ENCODE results near the gene TOR4A.

TOR4A gene

DNA sequence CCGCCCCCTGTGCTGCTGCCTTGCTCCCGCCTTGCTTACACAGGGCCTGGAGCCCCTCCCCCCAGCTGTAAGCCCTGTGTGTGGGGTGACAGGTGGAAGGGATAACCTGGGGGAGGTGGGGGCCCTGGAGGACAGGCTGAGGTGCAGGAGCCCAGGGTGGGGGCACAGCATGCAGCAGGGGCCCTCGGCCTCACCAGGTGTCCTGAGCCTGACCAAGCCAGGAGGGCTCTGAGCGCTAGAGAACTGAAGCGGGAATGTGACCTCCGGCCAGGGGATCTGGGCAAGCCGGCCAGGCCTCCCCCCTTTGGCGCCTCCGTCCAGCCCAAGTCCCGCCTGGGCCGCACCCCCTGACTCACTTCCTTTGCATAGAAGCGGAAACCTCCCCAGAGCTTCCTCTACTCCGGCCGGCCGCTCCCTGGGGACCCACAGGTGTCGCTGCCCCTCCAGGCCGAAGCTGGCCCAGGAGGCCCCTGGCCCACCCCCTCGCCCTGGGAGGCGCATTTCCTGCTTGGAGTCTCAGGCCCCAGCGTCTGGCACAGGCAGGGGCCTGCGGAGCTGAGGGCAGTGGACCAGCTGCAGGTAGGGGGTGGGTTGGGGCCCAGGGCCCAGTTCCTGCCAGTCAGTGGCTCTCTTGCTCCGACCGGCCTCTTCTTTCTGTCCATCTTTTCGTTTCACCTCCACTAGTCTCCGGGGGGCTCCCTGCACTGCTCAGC is at the start of gene TOR4A:
Gene TOR4A, plus strand, starts transcription at position 398 of the 713 bp plus-strand sequence. CDS start 964 bp downstream, outside the sequence.
- no peak for DNase-seq

DNA sequence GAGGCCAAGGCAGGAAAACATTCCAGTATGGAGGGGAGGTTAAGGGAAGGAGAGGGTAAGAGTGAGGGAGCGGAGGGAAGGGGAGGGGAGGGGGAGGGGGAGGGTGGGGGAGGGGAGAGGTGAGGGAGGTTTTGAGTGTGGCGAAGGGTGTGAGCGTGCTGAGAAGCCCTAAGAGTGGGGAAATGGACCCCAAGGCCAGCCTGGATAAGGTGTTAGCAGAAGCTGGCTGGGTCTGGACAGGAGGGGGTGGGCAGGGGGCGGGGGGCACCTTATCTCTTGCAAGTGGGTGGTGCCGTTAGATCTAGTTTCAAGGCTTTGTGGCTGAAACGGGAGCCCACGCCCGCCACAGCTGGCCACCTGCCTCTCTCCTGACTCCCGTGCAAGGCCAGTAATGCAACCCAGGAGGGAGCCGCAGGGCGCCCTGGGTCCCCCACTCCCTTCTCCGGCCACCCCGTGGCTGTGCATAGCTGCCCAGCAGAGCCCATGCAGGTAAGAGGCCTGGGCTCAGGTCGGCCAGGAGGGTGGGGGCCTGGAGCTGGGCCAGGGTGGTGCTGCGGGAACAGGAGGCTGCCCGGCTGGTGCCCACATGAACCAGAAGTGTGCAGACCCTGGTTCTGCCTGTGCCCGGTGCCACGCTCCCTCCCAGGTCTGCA is 49.5 kb upstream of the TOR4A start:
- DNase-seq: no peak

DNA sequence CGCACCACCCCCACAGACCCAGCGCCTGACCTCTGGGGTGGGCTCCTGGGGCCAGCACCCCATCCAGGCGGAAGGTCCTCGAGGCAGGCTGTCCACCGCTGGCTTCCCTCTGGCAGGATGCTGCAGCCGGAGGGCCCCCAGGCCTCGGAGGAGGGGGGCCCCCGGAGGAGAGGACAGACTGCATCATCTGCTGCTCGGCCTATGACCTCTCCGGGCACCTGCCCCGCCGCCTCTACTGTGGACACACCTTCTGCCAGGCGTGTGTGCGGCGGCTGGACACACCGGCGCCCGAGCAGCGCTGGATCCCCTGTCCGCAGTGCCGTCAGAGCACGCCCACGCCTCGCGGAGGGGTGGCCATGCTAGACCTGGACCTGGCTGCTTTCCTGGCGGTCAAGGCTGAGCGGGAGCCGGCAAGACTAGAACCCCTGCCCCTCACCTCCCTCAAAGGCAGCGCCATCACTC is 49.0 kb upstream of the TOR4A start:
- DNase-seq: no peak

DNA sequence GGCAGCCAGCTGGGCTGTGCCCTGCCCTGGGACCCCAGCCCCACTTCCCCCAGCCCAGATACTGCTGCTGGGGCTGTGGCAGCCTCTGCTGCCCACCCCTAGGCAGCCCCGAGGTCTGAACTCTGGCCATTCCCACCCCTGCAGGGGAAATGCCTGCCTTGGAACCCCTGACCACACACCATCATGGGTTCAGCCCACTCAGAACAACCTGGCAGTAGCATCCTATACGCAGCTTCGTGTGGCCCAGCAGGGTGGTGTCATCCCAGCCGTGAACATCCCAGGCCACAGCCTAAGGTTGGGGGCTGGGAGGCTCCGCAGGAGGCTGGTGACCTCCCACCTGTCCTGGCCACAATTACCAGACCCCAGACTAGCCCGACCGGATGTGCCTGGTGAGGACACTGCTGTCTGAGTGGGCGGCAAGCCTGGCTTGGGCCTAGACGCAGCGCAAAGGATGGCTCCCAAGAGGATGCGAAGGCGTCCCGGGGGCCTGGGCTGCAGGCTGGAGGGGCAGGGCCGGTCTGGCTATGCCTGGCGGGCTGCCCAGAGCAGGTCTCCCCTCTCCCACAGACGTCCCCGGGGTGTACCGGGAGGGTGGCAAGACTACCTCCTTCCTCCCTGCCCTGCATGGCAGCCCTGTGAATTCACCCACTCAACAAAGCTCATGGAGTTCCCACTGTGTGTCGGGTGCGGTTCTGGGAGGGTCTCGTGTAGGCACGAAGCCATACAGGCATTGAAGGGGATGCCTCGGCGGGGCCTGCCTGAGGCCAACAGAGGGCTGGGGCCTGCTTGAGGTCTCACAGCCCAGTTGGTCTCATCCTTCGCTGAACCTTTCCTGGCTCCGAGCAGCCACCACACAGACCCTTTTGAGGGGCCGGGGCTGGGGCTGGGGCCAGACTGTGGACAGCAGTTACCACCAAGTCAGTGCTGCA is 48.3 kb upstream of the TOR4A start:
- no peak for DNase-seq

DNA sequence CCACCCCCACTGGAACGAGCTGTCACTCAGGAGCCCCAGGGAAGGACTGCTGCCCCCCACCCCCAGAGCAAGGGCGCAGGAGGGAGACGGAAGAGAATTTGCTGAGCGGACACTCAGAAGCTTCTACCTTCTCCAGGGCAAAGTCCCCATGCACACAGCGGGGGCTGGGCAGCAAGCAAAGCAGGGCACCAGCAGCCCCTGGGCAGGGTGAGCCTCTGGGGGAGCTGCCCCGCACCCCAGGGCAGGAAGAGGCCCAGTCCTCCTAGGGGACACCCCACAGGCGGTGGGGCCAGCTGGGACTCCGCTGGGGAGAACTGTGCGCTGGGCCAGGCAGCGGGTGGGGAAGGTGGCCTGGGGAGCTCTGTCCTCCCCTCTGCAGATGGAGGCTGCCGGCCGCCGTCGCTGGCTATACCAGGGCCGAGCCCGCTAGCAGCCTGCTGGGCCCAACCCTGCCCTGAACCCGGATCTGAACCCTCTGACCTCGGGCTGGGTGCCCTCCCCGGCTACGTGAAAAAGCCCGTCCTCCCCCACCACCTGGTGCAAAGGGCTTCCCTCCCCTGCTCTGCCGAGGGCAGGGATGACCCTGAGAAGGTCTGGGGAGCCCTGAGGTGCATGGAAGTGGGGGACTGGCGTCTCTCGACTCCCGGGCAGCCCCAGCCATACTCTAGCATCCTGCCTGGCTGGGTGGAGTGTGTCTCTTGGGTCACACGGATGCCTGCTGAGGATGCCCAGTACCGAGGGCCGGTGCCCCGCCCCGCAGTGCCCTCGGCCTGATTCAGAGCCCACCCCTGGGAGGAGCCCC is 47.4 kb upstream of the TOR4A start:
- no peak for DNase-seq

DNA sequence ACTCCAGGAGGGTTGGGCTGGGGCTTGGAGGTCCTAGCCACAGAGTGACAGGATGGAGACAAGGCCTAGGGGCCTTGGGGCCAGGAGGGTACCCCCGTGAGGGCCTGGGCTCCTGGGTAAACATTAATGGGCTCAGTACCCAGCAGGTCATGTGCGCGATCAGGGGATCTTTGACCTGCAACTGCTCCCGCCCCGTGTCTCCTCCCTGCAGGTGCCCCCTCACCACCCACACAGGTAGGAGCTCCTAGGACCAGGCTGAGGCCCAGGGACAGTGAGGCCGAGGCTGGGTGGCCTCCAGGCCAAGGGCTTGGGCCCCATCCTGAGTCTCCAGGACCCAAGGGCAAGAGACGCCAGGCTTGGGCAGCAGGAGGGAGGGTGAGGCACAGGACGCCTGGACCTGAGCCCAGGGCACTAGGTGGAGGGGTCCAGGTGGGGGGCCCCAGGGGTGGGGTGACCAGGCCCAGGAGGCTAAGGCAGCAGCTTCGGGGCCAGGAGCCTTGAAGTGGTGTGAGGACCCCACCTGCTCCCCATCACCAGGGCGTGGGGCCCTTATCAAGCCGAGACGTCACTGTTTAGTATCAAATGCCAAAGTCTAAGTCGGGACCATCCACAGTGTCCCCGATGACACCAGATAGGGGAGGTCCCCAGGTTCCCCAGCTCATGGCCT is 46.7 kb upstream of the TOR4A start, which contains the start of gene SLC34A3:
Gene SLC34A3, plus strand, starts transcription at position 197 of the 667 bp plus-strand sequence. CDS start 802 bp downstream, outside the sequence.
- DNase-seq: no peak

DNA sequence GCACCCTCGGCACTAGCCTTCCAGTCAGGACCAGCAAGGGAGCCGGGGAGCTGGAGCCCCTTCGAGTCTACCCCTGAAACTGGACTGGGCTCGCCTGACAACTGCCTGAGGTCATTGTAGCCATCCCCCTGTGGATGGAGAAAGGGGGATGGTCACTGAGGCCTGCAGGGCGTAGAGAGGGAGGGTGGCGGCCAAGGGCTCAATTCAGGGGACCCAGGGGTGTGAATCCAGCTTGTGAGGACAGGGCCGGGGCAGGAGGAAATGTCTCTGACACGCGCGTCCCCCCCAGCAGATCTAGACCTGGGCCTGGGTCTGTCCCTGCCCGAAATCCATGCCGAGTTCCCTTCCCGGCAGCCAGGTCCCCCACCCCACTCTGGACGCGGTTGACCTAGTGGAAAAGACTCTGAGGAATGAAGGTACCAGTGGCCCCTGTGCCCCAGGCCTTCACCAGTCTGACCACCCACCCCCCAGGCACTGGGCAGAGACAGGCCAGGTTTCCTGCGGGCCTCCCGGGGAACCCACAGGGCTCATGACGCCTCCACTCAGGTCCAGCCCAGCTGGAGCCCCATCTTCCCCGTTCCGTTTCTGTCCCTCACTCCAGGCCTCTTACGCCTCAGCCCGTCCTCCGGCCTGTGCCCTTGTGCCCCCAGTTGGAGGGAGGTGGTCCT is 46.0 kb upstream of the TOR4A start:
- no peak for DNase-seq

DNA sequence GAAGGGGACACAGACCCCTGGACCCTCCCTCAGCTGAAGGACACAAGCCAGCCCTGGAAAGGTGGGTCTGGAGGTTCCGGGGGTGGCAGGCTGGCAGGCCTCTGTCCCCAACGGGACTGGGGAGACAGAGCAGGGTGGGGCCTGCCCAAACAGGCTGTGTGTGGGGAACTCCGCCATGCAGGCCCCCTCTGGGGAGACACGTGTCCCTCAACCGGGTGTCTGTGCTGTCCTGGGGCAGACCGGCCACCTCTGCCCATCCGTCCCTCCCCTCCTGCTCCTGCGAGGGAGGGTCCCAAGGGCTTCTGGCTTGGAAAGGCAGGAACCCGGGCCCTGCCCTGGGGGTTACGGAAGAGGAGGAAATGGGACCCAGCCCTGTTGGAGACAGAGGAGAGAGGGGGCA is 45.4 kb upstream of the TOR4A start:
- no peak for DNase-seq

DNA sequence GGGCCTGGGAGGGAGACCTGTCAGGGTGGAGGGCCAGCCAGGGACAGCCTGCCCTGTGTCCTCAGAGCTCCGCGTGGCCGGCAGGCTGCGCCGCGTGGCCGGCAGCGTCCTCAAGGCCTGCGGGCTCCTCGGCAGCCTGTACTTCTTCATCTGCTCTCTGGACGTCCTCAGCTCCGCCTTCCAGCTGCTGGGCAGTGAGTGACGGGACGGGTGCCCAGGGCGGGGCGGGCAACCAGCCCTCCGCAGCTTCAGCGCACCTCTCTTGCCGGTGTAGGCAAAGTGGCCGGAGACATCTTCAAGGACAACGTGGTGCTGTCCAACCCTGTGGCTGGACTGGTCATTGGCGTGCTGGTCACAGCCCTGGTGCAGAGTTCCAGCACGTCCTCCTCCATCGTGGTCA is 45.0 kb upstream of the TOR4A start:
- DNase-seq: no peak

DNA sequence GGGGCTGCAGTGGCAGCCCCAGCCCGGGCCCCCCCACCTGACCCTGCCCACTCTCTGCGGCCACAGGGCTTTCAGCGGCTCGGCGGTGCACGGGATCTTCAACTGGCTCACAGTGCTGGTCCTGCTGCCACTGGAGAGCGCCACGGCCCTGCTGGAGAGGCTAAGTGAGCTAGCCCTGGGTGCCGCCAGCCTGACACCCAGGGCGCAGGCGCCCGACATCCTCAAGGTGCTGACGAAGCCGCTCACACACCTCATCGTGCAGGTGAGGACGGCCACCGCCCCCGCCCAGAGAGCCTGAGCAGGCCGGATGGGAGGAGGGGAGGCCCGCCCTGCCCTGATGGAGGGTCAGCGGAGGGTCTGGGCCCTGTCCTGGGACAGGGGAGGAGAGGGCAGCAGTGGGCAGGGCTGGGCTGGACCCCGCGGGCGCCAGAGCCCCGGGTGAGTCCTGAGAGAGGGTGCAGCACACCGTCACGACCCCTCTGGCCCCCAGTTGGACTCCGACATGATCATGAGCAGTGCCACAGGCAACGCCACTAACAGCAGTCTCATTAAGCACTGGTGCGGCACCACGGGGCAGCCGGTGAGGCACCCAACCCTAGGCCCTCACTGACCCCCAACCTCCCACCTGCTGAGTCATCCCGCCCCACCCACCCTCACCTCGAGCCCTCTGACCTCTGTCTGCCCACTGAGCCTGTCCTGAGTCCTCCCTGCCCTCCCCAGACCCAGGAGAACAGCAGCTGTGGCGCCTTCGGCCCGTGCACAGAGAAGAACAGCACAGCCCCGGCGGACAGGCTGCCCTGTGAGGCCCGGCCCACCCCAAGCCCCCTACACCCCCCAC is 44.2 kb upstream of the TOR4A start:
- DNase-seq: no peak

DNA sequence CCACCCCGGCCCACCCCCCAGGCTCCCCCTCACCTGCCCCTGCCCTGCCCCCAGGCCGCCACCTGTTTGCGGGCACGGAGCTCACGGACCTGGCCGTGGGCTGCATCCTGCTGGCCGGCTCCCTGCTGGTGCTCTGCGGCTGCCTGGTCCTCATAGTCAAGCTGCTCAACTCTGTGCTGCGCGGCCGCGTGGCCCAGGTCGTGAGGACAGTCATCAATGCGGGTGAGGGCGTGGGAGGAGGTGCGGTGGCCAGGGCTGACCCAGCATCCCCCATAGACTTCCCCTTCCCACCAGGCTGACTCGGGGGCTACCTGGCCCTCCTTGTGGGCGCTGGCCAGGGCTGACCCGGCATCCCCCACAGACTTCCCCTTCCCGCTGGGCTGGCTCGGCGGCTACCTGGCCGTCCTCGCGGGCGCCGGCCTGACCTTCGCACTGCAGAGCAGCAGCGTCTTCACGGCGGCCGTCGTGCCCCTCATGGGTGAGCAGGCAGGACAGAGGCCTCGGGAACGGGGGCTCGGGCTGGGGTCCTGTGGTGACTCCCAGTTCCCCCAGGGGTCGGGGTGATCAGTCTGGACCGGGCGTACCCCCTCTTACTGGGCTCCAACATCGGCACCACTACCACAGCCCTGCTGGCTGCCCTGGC is 43.4 kb upstream of the TOR4A start:
- DNase-seq: no peak

DNA sequence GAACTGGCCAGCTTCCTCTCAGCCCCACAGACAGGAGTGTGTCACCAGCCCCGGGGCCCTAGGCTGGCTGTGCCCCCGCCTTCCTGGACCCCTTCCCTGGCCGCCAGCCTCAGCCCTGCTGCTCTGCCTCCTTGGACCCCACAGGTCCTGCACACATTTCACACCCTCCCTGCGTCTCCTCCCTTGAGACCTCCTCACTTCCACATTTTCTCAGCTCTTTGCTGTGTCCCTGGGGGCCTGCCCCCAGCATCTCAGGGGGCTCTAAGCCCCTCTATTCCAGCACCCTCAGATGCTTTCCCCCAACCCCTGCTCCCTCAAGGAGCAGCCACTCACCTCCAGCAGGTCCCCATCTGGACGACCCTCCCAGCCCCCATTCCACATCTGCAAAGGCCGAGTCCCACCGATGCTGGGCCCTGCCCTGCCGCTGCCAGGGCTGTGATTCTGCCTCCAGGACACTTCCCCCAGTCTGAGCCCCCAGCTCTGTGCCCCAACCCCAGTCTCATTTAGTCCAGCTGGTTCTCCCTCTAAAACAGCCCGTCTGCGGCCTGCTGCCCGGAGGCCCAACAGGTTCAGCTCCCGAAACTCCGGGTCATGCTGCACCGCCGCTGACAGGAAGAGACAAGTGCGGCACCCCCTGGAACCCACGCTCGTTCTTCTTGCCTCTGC is 42.6 kb upstream of the TOR4A start:
- no peak for DNase-seq

DNA sequence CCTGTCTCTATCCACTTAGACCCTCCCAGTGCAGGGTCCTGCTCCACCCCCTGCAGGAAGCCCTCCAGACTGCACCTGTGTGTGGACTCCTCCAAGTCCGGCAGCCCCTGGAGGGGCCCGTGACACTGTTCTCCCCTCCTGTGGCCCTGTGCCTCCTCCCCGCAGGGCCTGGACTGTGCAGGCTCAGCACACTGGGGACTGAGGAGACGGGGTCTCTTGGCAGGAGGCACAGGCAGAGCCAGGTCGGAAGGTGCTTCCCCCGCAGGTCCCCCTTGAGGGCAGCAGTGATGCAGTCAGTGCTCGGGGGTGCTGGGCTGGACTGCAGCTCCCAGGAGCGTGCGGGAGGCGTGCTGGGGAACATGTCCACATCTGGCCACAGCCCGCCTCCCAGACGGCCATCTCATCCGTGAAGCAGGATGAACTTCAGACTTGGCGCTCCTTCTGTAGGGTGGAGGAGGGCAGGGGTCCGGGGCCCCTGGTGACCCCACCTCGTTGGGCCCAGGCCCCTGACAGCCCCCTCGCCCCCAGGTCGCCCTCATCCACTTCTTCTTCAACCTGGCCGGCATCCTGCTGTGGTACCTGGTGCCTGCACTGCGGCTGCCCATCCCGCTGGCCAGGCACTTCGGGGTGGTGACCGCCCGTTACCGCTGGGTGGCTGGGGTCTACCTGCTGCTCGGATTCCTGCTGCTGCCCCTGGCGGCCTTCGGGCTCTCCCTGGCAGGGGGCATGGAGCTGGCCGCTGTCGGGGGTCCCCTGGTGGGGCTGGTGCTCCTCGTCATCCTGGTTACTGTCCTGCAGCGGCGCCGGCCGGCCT is 41.9 kb upstream of the TOR4A start:
- DNase-seq: no peak

DNA sequence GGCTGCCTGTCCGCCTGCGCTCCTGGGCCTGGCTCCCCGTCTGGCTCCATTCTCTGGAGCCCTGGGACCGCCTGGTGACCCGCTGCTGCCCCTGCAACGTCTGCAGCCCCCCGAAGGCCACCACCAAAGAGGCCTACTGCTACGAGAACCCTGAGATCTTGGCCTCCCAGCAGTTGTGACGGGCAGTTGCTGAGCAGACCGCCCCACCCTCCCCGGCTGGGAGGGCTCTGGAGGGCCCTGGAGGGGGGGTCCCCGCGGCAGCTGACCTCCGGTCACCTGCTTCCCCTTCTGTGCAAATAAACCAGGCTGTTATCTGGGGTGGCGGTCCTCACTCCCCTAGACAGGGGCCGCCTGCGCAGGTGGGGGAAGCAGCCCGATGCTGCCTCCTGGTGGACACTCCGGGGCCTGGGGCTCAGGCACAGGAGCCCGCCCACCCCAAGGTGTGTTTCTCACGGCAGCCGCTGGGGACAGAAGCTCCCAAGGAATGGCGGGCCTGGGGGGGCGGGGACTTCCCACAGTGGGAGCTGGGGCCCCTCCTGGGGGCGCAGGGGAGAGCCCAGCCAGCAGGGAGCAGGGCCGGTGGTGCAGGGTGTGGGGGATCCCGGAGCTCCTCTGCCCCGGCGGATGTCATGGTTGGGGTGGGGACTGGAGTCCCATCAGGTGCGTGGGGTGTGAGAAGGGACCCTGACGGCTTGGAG is 41.1 kb upstream of the TOR4A start:
- DNase-seq: peak; percentile 39 to 89

DNA sequence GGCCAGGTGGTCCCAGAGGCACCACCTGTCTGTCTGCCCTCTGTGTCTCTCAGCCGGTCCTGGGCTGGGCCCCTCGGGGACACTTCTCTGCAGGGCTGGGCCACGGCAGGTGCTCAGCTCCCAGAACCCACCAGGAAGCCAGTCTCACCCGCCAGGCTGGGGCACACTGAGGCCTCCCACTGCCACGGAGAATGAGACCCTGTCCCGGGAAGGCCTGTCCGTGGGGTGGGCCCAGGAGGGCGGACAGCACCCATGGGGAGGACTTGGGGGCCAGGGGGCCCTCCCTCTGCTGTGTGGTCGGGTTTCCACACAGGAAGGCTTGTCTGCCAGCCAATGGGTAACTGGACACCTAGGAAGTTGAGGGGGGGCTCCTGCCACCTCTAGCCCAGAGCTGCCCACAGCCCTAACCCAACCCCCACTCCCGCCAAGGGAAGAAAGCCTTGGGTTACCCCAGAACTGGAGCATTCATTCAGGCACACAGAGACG is 40.5 kb upstream of the TOR4A start:
- no peak for DNase-seq

DNA sequence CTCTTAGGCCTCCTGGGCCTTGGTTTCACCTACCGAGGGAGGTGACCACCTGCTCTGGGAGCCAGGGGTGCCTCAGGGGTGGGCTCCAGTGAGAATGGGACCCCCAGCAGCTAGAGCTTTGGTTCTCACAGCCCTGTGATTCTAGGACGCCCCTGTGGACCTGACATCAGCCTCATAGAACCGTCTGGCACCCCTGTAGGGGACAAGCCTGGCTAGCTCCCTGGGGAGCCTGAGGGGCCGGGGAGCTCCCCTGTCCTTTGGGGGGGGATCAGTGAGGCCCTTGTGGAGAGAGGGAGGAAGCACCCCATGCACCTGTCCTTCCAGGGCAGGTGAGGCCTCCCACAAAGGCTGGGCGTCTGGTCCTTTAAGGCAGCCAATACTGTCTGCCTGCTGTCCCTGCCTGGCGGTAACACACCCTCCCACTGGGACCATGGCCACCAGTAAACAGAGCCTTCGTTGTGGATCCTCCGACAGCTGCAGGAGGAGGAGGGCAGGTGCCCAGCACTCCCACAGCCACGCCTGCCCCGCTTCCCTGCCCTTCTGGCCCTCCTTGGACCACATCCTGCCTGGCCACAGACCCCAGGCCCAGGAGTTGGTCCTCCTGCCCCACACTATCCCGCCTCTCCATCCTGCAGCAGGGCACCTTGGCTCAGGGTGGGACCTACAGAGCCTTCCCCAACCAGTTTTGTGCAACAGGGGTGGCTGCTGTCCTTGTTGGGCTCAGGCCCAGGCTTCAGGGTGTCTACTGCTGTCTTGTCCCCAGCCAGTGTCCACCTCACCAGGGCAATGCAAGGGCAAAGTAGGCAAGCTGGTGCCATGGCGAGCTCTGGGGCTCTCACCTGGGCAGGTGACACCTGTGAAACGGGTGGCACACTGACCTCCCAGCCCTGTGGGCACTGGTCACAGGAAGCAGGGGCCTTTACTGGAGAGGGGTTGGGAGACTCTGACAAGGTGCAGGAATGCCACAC is 39.5 kb upstream of the TOR4A start:
- peak; percentile 35 to 67 for DNase-seq
